NCI-H526 (cell line): ENCODE measurements around the gene SPTAN1.

Experiments used
- DNase-seq, 2 experiments: peaks; one replicate each; lab custom pipeline; 2025; lab: John Stamatoyannopoulos, UW

SPTAN1 gene

DNA sequence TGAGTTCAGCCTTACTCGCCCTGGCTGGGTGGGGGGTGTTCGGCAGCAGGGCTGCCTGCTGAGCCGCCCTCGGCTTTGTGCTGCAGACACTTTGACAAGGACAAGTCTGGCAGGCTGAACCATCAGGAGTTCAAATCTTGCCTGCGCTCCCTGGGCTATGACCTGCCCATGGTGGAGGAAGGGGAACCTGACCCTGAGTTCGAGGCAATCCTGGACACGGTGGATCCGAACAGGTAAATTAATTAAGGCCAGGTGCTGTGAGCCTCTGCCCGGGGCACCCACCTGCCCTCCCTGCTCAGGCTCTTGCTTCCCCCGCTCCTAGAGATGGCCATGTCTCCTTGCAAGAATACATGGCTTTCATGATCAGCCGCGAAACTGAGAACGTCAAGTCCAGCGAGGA, 80.1 kb downstream of the SPTAN1 start:
- no peak for DNase-seq

DNA sequence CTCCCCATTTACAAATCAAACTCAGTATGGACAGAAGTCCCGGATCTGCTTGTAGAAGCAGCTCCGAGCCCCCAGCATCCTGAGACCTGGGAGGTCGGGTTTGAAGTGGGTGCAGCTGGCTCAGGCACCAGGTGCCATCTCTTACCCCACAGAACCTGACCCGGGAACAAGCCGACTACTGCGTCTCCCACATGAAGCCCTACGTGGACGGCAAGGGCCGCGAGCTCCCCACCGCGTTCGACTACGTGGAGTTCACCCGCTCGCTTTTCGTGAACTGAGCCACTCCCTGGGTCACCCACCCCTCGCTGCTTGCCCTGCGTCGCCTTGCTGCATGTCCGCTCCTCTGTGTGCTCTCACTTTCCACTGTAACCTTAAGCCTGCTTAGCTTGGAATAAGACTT, 80.7 kb downstream of the SPTAN1 start:
- no peak for DNase-seq

DNA sequence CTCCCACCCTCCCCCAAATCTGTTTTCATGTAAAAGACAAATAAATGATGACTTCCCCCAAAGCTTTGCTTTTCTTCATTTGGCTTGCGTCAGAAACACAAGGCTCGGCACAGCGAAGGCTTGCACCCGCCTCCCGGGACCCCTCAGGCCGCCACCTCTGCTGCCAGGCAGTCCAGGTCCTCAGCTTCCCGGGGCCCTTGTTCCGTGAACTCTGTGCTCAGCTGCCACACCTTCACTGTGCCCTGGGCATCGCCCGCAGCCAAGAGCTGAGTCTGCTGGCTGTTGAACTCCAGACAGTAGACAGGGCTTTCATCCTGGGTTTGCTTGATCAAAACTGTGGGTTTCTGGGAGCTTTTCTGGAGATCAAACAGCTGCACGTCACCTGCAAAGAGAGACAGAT, 81.2 kb downstream of the SPTAN1 start:
- no peak for DNase-seq

DNA sequence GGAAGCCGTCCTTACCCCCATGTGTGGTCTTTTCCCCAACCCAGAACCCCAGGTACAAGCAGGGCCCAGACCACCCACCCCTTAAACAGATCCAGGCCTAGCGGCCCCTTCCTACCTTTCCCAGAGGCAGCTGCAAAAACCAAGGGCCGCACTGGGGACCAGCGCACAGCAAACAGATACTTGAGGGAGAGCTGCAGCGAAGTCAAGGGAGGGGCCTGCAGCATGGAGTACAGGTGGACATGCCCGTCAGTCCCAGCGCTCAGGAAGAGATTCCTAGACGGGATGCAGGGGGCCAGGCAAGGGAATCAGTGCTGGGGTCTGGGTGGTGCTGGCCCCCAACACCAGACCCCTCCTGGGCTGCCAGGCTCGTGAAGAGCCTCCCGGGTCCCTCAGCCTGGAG, 81.7 kb downstream of the SPTAN1 start:
- no peak for DNase-seq

DNA sequence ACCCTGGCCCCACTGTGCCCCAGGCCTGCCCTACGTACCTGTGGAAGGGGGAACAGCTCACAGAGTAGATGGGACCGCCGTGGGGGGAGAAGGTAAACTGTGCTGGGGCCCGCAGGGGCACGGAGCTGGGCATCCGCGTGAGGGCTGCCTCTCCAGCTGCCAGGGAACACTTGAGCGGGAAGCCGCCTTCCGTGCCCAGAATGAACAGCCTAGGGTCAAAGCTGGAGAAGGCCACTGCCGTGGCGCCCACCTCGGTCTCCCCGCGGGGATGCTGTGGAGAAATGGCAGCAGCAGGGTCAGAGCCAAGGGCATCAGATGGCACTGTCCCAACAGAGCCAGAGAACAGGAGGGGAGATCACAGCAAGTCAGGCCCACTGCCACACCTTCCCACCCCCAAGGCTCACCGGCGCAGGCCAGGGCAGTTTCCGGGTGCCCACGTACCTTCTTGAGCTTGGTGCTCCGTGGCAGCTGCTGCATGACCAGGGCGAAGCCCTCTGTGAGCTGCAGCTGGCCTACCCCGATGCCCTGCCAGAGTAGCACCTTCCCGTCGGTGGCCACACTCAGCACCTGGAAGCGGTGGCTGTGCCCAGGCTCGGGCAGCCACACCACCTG, 82.4 kb downstream of the SPTAN1 start:
- DNase-seq = no peak

DNA sequence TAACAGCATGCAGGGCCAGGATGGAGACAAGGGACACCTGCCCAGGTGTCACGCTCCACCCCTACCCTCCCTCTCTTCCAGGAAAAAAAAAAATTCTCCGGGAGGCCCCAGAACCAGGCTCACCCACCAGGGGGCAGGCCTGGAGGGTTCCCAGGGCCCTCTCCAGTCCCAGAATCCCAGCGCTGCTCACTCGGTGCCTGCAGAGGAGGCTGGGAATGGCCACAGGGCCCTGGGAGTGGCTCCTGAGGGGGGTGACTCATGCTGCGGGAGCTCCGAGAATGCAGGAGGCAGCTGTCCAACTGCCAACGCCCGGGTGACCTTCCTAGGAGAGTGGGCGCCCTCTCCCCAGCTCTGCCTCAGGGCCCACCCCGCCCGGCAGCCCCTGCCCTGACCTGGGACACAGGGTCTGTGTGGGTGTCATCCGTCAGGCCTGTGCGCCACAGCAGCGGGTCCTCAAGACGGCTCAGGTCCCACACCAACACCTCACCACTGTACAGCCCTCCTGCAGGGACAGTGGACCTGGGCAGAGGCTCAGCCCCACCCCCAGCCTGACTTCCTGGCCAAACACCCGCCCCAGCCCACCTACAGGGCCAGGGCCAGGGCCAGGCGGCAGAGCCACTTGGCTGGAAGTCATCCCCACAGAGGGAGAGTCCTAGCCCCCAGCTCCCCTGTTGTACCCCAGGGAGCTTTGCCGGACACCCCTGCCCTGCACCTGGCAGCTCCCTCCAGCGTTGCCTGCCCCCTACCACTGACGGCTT, 83.1 kb downstream of the SPTAN1 start:
- peak; percentile 43 to 83 for DNase-seq

DNA sequence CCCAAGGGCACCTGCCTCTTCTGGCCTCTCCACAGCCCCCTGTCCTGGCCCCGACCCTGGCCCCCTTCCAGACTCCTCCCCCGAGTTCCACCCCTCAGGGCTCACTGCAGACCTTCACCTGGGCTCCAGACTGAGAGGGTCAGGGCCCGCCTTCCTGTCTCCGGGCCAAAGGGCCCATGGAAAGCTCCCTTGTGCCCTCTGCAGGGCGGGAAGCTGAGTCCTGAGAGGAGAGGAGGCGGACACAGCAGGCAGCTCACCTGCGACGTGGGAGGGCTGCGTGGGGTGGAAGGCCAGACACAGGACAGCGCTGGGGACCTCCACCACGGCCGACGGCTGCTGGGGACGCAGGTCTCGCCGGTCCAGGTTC, 83.6 kb downstream of the SPTAN1 start:
- DNase-seq = peak in 1 of 2 experiments; percentile 22

DNA sequence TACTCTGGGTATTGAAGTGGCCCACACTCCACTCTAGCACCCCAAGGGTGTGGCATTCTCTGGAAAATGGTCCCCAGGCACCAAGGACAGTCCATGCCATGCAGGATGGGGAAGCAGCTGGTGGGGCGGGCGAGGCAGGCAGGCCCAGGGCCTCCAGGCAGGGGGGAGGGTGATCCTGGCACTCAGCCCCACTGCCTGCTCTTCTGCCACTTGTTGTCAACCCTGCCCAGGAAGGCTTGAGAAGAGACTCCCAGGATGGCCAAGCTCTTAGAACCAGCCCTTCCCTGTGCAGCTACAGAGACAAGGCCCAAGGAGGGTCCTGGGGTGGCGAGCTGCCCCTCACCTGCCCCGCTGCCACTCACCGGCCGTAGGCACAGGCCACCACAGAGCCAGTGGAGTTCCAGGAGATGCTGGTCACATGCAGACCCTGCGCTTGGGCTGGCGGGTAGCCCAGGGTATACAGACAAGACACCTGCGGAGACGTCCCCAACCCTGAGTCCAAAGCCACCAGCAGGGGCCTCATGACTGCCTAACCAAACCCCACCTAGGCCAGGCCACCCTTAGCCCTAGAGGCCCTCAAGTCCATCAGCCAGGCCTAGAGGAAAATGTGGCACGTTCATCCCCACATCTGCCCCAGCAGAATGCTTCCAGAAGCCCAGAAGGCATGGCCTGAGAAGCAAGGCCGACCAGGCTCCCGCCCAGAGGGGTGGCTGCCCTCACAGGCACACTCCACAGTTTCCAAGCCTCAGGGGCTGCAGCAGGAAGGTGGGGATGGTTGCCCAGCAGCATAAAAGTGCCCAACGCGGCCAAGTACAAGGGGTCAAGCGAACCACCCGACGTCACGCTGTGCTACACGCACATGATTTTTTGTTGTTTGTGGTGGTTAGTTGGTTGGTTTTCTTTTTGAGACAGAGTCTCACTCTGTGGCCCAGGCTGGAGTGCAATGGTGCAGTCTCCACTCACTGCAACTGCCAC, 84.5 kb downstream of the SPTAN1 start:
- DNase-seq = no peak

DNA sequence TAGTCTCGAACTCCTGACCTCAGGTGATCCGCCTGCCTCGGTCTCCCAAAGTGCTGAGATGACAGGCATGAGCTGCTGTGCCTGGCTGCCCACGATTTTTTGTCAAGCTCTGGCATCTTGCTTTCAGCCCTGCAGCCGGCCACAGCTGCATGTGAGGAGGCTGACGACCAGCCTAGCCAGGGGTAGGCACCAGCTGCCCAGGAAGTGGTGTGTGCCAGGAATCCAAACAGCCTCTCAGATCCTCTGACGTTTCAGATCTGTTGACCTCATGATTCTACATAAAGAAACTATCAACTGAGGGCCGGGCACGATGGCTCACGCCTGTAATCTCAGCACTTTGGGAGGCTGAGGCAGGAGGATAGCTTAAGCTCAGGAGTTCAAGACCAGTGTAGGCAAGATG, 85.3 kb downstream of the SPTAN1 start:
- DNase-seq = no peak

DNA sequence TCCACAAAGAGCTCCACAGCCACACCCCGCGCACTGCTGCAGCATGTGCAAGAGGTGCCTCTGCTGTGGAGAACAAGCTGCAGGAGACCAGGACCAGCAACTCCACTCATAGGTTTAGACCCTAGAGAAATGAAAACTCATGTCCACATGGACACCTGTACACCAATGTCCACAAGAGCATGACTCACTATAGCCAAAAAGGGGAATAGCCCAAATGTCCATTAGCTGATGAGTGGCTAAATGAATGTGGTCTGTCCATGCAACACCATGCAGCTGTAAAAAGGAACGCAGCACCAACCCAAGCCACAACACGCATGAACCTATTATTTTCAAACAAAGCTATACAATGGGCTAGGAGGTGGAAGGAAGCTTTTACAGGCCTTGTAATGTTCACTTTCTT, 86.2 kb downstream of the SPTAN1 start:
- DNase-seq = no peak

DNA sequence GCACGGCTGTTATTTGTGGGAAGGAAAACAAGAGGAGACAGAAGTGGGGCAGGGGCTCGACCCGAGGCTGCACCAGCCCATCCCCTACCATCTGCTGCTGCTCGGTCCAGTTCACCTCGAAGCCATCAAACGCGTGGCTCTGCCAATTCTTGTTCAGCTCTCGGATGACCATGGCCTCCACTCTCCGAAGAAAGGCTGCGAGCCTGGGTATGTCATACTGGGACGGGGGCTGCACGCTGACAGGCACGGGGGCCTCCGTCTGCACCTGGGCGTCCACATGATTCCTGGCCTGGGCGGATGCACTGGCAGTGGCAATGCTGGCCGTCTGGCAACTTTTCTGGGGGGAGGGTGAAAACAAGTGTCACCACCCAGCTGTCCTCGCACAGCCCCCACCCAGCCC, 88.2 kb downstream of the SPTAN1 start:
- no peak for DNase-seq

DNA sequence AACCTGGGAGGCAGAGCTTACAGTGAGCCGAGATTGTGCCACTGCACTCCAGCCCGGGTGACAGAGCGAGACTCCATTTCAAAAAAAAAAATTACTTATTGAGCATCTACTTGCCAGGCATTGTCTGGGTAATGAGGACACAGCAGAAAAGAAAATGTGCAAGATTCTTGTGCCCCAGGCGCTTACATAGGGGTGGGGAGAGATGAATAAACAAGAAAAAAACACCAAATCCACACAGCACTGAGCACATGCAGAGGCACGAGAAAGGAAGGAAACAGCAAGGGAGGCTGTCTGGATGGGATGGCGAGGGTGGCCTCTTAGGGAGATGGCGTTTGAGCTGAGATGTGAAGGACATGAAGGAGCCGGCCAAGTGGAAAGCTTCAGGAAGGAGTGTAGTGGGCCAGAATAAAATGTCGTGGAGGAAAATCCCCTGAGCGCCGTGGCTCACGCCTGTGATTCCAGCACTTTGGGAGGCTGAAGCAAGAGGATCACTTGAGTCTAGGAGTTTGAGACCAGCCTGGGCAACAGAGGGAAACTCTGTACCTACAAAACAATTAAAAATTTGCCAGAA, 90.4 kb downstream of the SPTAN1 start:
- no peak for DNase-seq

DNA sequence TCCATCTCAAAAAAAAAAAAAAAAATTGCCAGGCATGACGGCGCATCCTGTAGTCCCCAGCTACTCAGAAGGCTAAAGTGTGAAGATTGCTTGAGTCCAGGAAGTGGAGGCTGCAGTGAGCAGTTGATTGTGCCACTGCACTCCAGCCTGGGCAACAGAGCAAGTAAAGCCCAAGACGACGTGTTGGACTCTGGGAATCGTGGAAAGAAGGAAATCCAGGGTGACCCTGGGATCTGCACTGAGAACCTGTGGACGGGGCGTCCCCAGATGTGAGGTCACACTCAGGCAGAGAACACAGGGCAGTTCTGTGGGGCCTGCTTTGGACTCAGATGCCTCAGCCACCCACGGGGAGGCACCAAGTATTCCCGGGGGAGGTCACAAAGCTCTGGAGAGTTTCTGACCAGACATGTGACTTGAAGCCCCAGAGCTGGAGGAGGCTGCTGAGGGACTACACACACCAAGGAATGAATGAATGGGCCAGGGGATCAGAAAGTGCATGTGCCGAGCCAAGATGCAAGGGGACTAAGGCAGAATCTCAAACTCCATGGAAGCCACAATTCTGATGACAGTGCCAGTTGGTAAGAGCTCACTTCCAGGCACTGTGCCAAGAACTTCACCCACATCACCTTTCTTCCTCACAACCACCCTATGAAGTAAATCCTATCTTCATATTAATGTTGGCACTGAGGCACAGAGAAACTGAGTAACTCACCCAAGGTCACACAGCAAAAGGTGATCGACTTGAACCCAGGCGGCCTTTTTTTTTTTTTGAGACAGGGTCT, 91.3 kb downstream of the SPTAN1 start:
- no peak for DNase-seq

DNA sequence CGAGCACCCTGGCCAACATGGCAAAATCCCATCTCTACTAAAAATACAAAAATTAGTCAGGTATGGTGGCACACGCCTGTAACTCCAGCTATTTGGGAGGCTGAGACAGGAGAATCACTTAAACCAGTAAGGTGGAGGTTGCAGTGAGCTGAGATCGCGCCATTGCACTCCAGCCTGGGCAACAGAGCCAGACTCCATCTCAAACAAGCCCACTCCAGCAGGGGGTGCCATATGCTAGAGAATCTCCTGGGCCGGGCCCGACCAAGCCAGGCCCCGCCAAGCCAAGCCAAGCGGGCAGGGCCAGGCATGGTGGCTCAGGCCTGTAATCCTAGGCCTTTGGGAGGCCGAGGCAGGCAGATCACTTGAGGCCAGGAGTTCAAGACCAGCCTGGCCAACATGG, 95.8 kb downstream of the SPTAN1 start:
- DNase-seq = peak in 1 of 2 experiments; percentile 58

DNA sequence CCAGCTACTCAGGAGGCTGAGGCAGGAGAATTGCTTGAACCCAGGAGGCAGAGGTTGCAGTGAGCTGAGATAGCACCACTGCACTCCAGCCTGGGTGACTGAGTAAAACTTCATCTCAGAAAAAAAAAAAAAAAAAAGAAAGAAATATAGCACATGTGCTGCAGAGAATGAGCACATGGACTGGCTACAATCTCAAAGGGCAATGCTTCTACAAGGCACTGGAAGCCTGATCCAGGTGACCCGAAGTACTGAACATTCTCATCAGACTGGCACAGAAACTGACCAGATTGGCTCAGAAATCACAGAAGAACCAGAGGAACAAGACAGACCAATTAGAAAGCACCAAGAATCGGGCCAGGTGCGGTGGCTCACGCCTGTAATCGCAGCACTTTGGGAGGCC, 99.4 kb downstream of the SPTAN1 start:
- DNase-seq = no peak

DNA sequence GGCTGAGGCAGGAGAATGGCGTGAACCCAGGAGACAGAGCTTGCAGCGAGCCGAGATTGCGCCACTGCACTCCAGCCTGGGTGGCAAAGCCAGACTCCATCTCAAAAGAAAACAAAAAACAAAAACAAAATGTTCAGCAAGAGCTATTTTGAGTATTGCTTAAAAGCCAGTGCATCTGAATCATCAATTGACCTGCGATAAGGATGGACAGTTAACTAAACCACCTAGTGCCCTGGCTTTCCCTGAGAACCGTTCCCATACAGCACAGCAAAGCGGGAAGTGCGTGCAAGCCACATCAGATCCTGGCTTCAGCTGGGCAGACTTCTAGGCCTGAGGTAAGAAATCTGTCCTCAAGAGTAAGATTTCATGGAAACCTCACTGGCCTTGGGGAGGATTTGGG, 101.5 kb downstream of the SPTAN1 start:
- DNase-seq = no peak

DNA sequence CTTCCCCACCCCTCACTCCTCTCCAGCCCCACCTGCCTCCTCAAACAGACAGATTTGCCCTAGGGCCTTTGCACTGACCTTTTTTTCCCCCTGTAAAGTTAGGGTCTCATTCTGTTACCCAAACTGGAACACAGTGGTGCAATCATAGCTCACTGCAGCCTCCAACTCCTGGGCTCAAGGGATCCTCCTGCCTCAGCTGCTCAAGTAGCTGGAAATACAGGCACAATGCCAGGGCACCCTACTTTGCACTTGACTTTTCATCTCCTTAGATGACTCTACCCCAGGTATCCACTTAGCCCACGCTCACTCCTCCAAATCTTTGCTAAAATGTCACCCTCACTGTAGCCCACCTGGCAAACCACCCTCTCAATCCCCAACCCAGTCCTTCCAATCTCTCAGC, 102.1 kb downstream of the SPTAN1 start:
- DNase-seq = no peak

DNA sequence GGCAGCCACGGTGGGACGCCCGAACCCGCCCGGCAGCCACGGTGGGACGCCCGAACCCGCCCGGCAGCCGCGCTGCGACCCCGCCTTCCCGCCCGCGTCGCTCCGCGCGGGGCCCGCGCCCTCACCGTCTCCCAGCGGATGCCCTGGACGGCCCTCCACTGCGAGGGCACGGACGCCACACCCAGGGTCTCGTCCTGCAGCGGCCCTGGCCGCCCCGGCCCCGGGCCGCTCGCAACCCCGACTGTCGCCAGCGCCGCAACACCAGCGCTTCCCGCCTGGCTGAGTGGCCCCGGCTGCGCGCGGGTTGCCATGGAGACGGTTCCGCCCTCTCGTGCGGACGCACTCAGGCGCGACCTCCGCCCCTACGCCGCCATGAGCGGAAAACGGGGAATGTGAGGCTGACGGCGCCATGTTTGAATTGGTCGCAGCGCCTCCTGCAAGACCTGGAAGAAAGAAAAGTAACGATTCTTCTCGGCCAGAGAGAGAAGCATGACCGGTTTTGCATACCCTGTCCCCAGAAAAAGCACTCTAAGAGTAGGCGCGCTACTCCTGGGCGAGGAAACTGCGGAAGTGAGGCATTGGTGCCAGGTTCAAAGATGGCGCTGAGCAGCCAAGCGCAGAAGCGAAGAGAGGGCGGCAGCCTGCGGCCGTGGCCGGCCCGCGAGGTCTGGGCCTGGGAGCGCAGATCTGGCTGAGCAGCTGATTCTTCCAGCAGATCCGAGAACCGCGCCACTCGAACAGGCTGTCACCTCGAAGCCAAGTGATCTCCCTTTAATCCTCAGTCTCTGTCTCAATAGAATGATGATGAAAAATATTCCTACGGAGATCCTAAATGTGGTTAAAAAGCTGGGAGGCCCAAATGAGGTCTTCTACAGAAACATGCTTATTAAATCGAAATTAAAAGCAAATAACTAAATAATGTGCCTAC, 104.3 kb downstream of the SPTAN1 start, which contains the start of gene DYNC2I2:
Gene DYNC2I2, minus strand, starts transcription at position 432 of the 928 bp plus-strand sequence. Its CDS starts 121 bp downstream, at position 311.
- peak; percentile 79 to 91 for DNase-seq

DNA sequence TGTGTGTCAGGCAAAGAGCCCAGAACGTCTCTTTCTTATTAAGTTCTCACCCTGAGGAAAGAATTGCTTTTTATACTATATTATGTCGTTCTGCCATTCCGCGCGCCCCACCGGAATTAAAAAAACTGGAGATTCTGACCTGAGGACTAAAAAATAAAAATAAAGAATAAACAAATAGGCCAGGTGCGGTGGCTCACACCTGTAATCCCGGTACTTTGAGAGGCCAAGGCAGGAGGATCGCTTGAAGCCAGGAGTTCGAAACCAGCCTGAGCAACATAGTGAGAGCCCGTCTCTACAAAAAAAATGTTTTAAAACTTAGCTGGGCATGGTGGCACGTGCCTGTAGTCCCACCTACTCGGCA, 104.9 kb downstream of the SPTAN1 start:
- DNase-seq = no peak

DNA sequence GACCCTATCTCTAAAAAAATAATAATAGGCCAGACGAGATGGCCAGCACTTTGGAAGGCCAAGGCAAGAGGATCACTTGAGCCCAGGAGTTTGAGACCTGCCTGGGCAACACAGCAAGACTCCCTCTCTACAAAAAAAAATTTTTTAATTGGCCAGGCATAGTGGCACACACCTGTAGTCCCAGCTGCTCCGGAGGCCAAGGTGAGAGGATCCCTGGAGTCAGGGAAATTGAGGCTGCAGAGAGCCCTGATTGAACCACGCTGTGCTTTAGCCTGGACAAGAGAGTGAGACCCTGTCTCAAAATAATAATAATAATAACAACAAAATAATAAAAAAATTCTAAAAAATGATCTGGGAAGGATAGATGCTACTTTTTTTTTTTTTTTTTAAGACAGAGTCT, 105.4 kb downstream of the SPTAN1 start:
- DNase-seq = no peak
